NCI-H748 (cell line): ENCODE measurements around the gene TNP1.

Experiments
- DNase-seq: peaks from one replicate; lab custom pipeline; 2025; ENCODE audit not compliant: unreplicated experiment; lab: John Stamatoyannopoulos, UW

Gene TNP1

DNA sequence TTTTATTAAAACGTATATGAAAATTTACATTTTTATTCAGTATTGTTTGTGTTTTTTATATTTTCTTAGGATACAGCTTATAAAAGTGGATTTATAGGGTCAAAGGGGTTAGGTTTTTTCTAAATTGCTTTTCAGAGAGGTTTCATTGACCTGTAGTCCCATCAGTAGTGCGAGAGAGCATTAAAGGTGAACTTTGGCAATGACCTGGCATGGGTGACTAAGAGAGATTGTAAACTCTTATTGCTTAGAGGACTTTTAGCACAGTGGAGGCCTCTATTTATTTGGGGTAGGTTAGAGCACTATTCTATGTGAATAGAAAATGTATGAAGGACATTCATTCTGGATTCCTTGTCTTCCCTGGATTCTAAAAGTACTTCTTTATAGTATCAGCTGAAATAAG is 16.0 kb upstream of the TNP1 start:
- DNase-seq, result no peak

DNA sequence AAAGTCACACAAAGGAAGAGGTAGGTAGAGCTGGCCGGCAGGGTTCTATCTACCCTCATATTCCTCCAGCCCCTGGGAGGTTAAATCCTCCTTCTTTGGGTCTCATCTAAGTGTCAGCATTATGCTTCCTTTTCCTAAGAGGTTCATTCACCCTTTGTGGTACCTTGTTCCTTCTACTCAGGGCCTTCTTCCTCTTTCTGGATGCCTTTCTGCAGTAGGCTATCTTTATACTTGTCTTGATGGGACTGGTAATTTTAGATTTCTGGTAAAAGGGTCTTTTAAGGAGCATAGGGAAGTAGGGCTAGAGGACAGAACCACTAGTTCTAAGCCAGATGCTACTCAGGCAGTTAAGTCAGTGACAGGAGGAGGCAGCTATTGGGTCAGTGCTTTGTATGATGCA is 13.7 kb upstream of the TNP1 start:
- DNase-seq, result no peak

DNA sequence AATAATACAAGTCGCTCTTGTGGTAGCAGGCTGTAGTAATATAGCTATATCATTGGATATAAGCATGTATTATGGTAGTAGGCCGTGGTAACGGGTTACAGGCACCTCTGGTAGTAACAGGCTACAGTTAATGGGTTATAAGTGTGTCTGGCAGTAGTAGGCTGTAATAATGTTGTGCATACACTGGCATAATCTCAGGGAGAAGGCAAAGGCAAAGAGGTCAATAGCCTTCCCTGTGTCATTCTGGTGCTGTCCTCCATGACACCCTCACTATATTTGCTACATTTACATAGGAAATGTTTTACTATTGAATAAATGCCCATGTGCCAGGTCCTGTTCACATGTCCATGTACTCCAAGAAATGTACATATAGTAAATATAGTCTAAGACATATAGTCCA is 12.8 kb upstream of the TNP1 start:
- DNase-seq, result no peak

DNA sequence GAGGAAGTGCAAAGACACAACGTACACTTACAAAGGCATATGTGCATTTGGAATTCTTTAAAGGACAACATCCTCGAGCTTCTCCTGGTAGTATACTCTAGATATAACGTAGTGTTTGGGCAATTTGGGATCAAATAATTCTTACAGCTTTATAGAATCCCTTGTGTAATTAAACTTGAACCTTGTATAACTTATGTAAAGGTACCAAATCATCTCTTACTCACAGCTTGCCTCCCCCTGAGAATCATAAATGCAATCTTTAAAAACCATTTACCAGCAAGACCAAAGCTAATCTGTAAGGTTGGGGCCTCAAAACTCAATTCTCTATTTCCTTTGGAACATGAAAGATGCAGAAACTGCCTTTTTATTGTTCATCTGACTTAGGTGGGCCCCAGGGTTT is 12.2 kb upstream of the TNP1 start:
- no peak for DNase-seq

DNA sequence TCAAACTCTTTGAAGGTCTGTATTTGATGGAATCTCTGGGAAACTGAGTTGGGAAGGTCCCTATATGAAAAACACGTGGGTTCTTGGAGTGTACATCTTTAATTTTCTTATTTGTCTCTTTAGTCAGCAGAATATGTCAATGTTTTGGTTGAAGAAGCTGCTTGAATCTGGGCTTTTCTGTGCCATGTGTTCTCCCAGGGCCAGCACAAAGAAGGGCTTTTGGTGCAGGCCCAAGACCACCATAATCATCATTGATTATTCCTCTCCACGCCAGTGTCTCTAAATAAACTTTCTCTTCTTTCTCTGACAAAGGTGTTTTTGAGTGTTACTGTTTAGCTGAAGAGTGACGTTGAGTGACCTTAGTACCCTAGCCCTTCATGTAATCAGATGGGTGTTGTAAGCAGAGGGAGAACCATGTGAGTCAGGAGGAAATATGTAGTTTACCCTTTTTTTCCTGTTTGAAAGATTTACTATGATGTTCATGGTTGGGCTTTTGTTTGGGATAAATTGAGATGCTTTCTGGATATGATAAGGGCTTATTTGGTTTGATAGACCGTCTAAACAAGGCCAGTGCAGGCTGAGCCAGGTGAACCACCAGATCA is 11.6 kb upstream of the TNP1 start:
- DNase-seq, result no peak

DNA sequence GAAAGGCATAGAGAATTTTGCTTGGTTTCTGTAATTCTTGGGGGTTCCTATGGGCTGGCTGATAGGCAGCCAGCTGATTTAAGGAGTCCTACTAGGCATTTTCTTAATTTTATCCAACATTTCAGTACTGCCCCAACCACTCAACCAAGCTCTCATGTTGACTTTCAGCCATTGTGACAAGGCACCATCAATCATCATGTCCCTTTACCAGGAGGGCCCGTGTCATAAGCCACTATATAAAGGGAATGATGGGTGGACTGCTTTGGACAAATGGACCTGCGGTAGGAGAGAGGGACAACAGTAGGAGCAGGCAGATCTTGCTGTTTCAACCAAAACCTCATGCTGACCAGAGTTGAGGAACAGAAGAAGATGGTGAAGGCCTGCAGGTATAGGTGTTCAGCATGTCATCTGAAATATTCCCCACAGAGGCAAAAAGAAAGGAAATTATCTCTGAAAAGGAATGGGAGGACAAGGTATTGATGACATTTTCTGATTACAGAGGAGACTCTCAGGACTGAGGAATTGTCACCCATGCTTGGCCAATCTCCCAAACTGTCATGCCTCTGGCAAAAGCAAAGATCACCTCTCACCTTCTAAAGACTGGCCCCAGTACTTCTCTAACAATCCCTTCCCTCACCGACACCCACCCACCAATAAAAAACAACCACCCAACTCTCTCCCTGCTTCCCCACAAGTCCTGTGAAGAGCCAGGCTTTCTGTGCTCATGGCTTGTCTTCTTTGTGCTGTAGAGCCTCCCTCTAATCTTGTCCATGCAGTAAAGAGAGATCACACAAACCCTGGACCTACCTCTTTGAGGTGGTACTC is 10.9 kb upstream of the TNP1 start:
- DNase-seq, result no peak

DNA sequence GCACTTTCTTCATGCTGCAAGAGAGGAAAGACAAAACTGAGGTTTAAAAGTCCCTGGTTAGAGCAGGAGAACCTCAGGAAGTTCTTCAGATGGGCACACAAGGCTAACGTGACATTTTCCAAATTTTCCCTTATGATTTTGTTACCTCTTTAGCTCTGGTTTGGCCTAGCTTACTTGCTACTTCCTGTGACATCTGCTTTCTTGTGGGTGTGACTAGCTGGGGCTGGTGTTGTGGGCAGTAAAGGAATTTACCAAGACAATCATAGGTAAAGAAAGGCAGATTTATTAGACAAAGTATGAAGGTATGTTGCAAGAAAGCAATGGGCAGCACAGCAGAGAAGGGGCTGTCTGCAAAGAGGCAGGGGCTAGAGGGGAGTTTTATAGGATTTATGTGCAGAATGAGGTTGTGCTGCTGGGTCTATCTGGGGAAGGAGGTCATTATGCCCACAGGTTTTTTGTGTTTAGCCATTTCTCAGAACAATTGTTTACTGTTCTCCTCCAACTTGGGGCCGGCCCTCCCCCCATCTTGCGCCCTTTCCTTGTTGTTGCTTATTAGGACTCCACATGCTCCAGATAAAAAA is 6.7 kb upstream of the TNP1 start:
- no peak for DNase-seq

DNA sequence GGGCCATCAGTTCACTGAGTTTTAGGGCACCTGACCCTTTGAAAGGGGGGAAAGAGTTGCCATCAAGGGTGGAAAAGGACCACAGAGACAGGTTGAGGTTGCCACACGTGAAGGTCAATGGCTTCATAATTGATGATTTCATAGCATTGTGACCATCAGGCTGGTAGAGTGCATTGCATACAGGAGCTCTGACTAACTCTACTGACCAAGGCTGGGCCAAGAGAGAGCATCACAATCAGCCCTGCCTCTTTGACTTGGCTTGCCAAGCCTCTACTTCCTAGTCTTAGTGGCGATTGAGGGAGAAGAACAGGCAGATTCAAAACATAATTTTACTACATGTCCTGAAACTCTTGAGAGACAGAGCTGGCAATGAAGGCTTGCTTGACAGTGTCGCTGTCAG is 5.8 kb upstream of the TNP1 start:
- DNase-seq, result no peak

DNA sequence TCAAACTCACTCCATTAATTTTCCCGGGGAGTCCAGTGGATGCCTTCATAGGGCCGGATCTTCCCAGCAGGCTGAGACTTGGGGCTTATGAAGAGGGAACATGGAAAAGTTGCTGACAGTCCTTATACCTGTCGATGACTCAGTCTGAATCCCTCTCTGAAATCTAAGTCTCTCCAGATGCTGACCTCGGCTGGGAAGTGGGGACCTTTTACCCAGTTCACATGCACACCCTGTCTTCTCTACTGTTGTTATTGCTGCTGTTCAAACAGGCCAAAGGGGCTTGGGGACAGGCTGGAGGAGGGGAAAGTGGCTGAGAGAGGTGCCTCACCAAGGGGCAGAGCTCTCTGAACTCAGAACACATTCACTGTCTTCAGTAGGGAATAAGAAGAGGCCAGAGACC is 4.1 kb upstream of the TNP1 start:
- DNase-seq, result no peak

DNA sequence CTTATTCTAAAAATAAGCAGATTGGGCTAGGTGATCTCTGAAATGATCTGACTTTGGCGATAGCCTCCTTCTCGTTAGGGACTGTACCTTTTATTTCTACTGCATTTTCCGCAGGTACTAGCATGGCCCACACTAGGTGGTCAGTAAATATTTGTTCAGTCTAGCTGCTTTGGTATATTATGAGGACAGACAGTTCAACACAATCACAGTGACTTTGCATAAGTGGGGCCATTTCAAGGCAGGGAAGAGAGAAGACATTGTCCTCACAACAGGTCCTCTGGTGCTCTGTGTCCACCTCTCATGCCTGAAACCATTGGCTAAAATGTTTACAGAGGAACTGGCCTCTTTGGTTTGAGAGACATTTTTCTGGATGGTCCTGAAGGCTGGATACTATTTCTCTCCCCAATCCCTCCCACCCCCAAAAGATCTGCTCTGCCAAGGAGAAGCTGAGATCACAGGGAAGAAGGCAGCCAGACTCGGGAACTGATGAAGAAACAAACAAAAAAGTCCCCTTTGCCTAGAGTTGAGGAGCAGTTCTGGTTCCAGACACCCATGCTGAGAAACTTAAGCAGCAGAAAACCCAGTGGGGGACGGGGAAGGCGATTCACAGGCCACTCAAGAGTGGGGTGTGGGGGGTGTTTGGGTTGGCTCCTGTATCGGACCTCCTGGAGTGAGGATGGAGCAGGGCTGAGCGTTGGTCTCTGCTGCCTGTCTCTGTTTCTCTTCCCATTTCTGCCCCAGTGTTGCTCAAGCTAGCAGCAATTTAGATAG is 2.9 kb upstream of the TNP1 start:
- DNase-seq, result peak; percentile 88

DNA sequence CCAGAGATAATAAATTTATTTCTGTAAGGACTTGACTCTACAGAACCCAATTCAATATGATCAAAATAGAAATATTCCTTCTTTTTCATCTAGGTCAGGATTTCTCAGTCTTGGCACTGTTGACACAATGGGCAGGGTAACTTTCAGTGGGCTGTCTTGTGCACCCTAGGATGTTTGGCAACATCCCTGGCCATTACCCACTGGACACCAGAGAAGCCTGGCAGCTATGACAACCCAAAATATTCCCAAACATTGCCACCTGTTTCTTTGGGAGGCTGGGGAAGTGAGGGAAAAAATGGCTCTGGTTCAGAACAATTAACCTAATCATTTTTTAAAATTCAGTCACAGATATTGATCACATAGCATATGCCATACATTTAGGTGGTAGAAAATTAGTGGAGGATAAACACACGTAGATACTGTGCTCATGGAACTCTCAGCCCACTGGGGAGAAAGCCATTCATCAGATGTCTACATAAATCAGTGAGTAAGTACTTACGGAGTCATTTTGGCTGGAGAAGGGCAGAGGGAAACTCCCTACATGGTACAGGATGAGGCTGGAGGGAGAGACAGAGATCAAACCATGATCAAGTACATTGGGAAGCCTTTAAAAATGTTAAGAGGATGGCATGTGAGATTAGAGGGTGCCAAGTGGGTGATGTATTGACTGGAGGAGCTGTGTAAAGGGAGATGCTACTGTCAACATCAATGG is 718 bp upstream of the TNP1 start:
- peak; percentile 46 for DNase-seq

DNA sequence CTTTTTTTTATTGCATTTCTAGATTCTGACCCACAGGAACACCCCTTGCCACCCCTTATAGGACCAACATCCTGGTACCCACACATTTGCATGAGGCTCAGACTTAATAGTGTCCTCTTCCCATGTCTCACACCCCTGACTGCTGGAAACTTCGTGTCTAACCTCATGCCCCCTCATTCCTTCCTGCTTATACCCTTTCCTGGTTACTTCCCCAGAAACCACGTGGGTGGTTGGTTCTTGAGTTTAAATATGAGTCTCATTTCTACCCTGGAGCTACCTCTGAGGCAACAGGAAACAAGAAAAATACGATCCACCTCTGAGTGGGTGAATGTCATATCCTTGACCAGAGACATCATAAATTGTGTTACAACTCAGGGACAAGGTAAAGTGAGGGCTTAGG is 1.6 kb downstream of the TNP1 start:
- DNase-seq, result no peak

DNA sequence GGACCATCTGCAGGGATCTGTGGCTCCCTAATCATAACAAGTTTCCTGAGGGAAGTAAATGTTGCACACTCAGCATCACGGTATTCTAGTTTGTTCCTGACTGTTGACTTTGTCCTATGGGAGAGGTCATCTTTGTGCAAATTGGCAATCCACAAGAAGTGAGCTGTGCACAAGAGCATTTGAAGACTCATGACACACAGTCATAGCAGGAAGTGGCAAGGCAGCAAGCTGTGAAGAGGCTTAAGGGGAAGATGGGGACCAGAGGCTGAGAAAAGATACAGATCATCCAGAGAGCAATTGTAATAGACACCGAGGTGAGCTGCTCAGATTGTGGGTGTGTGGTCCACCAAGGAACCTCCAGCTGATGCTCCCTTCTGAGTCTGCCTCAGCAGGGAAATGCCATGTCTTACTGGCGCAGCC is 2.7 kb downstream of the TNP1 start:
- no peak for DNase-seq

DNA sequence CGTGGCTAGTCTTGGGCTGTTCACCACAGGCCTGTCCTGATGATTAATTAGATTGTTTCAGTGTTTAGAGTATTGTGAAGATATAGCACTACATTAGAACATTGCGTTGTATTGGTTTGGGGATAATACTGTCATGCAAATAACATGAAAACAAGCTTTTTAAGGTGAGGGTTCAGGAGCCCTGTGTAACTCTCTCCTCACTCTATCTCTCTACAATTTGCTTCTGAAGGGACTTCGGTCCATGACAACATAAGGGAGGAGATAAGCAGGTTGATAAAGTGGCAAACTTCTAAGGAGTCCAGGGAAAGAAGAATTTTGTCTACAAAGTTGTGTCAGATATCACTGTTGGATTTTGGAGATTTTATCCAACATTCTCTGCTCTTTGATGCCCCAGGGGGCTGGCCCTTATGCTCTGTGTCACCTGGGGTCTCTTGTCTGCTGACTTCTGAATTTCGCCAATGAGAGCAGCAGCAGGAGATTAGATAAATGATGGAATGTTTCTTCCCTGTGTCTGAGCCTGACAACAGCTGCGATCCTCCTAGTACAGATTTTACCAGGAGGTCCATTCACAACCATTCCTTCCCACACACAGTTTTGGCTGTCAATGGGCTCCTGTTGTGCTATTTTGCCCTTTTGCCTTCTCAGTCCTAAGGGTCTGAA is 3.3 kb downstream of the TNP1 start:
- no peak for DNase-seq

DNA sequence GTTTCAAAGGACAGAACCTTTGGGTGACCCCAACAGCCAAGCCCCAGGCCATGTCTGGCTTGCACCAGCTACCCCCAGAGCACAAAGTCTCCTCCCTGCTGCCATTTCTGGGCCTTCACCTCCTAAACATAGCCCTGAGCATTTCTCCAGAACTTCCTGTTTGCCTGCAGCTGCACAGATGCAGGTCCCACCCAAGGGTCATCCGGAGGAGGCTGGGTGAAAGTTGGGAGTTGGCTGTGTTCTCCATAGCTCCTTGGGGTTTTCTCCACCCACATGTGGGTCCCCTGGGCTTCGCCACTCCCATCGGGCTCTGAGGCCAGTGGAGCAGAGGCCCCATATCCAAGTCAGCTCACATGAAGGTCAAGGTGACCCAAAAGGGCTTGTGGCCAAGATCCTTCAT is 4.3 kb downstream of the TNP1 start:
- DNase-seq, result no peak

DNA sequence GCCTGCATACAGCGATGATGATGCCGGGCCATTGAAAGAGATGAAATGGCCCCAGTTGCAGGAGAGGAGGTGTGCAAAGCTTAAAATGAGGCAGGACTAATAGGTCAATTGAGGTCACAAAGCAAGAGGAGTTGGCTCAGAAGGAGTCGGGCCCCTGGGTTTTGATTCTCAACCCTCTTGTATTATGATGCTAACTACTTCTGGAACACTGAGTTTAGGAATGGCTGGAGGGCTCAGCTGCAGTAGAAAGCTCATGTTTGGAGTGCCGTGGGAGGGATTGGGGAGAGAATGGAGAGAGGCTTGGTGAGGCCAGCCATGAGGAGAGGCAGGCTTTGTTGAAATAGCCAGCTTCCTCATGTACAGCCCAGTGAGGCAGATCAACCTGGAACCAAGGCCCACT is 4.8 kb downstream of the TNP1 start:
- DNase-seq, result no peak

DNA sequence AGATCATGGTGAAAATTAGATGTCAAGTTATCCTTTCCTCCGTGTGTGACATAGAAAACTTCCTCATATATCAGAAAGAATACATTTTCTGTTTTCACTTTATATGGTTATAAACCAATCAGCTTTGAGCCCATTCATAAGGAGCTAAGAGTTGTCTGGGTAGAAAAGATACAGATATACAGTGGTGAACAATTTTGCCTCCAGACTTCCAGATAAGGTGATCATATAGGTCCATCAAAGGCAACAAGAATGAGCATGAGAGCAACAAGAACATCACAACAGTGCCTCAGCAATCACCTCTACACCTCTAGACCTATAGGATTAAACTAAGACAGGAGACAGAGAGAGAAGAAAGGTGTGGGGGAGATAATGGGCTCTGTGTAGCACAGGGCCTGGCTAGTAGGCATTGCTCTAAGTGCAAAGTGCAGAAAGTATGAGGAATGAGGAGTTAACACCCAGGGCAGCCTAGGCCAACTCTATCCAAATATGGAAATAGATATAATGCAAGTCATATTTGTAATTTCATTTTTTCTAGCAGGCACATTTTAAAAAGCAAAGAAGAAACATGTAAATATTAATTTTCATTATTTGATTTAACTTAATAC is 8.3 kb downstream of the TNP1 start:
- DNase-seq, result no peak

DNA sequence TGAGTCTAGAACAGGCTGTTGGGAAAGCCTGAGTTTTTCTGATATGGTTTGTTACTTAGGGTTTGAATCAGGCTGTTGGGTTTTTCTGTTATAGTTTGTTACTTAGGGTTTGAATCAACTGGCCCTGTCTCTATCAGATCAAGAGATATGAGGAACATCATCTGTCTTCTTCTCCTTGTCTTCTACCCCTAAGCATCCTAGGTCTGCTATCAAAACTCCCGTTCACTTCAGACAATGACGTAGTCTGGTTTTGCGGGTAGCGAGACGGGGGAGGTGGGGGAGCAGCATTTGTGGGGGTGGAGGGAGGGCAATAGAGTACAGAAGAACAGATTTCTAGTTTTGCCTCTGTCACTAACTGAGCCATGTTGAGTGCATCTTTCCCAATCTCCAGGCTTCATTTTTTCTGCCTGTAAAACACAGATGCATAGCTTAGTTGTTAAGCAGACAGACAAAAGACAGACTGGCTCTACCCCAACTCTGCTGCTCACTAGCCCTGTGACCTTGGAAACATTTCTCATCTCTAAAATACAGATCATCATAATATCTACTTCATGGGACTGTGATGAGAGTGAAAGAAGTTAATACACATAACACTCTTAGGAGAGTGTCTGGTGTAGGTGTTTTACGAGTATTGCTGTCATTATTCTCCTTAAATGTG is 9.1 kb downstream of the TNP1 start:
- no peak for DNase-seq

DNA sequence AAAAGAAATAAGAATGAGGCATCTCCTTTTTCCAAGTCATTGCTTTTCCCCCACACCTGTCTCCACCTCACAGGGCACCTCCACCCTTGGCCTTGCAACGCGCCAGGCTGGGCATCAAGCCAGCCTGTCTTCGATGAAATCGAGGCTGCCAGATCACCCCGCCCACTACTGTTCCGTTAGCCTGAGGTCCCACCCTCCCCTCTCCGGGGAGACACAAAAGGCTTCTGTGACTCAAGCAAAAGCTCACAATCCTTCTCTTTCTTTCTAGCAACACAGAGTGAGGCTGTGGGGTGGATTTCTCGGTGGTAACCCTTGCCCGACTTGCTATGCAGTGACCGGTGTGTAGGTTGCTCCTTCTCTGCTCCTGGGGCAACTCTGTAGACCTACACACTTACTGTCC is 9.9 kb downstream of the TNP1 start:
- DNase-seq, result peak; percentile 84

DNA sequence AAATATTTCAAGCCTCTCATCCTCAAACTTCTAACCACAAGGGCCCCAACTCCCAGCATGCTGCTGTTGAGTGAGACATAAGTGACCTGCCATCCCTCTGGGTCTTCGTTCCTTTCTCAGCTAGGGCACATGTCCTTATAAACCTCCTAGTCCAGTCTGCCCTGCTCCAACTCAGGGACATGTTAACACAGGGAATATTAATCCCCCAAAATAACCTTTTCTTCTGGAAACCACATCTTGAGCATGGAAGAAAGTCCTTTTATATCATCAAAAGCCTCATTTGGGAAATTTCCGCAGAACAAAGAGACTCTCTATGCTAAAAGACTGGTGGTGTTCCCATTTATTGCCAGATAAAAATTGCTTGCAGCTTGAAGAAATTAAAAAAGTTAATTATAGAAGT is 14.4 kb downstream of the TNP1 start:
- DNase-seq, result no peak
